ENCODE results near the gene SRD5A3. TPM values are rescaled to one million over a fixed set of nuclear protein-coding genes. Genes with fewer than 3 reads are reported as not detected.

SRD5A3 gene
- total RNA-seq: 10 to 100 TPM; 14.1 to 16.2 TPM
- long read RNA-seq, full-length matches to known transcripts: 21 of 27 reads
- long read RNA-seq, partial matches to known transcripts: 1 of 27 reads
- long read RNA-seq, other reads (novel, unspliced or antisense): 5 of 27 reads

DNA sequence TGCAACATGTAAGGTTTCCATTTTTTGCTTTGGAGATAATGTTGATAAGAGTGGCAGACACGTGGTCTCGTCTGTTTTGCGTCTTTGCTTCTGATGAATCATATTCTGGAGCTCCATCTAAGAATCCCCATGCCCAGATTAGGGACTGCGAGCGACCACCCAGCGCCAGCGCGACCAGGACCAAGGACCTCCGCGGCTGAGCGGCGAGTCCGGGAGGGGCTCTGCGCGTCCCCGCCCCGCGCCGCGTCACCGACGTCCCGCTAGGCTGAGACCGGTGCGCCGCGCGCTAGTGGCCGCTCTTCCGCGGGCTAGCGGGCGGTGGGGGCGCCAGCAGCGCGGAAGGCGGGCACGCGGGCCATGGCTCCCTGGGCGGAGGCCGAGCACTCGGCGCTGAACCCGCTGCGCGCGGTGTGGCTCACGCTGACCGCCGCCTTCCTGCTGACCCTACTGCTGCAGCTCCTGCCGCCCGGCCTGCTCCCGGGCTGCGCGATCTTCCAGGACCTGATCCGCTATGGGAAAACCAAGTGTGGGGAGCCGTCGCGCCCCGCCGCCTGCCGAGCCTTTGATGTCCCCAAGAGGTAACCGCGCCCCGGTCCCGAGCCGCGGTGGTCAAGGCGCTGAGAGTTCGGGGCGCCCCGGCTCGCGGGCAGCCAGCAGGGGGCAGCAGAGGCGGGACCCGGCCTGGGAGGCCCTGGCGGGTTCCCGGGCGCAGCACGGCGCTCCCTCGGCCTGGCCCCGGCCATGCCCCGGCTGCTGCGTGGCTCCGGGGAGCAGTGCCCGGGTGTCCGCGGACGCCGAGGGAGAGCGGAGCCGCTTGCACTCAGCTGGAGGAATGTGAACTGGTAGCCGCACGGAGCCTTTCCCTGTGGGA lies at the start of gene SRD5A3:
Gene SRD5A3 (plus strand): TSS at position 263 of the 871 bp plus-strand sequence. CDS start 95 bp downstream, at position 358.
- peak; percentile 74 to 90 for DNase-seq
- intact Hi-C loops (cut with DNase I, micrococcal nuclease): loop anchor here in 1 of 2 donors (5.0 to 10.0 kb wide), 2 partner anchors 201 to 519 kb away; partner anchors contain the start of gene CLOCK
- peak; percentile 95 for ATAC-seq

DNA sequence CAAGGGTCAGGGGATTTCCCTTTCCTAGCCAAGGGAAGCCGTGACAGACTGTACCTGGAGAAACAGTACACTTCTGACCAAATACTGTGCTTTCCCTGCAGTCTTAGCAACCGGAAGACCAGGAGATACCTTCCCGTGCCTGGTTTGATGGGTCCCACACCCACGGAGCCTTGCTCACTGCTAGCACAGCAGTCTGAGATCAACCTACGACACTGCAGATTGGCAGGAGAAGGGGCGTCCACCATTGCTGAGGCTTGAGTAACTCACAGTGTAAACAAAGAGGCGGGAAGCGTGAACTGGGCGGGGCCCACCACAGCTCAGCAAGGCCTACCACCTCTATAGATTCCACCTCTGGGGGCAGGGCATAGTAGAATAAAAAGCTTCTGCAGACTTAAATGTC lies 48.7 kb upstream of the SRD5A3 start:
- ATAC-seq (no peak), DNase-seq (peak in 1 of 2 donors; percentile 47)
- intact Hi-C loops (cut with DNase I, micrococcal nuclease): no loop called here

DNA sequence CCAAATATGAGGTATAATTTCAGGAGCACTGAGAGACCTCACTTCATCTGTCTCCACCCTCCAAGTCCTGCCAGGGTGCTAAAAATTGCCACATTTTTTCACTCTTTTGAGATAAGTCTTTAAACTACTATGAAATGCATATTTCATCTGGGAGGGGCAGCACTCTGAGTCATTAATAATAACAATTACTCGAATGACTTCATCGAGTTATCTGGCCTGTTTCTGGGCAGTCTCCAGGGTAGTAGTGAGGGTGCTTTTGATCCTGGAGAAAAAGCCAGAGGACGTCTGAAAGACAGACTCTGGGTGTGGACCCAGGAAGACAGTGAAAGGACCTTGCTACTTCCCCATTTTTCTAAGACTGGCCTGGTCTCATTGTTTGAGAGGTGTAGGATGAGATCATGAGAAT lies 42.3 kb upstream of the SRD5A3 start:
- no peak for DNase-seq
- intact Hi-C loops (cut with DNase I, micrococcal nuclease): no loop called here
- ATAC-seq: peak; percentile 22

DNA sequence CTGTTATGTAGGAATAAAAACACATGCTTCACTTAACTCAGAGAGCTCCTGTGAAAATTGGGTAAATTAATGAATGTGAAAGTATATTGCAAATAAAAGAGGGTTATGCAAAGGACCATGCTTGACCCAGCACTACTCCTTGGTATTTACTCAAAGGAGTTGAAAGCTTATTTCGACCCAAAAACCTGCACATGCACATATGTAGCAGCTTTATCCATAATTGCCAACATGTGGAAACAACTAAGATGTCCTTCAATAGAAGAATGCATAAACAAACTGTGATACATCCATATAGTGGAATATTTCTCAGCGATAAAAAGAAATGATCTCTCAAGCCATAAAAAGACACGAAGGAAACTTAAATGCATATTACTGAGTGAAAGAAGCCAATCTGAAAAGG lies 41.7 kb upstream of the SRD5A3 start:
- intact Hi-C loops (cut with DNase I, micrococcal nuclease): no loop called here
- ATAC-seq (no peak), DNase-seq (no peak)

DNA sequence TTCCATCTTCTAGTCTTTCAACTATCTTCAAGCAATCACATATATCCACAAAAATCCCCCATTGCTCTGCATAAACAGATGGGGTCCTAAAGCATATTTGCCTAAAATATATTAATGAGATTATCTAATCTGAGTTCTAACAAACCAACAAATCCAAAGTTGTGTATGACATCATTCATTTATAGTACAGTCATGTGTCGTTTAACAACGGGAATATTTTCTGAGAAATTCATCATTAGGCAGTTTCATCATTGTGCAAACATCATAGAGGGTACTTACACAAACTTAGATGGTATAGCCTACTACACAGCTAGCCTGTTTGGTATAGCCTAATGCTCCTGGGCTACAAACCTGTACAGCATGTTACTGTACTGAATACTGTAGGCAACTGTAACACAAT lies 38.0 kb upstream of the SRD5A3 start:
- DNase-seq (no peak), ATAC-seq (no peak)
- intact Hi-C loops (cut with DNase I, micrococcal nuclease): no loop called here

DNA sequence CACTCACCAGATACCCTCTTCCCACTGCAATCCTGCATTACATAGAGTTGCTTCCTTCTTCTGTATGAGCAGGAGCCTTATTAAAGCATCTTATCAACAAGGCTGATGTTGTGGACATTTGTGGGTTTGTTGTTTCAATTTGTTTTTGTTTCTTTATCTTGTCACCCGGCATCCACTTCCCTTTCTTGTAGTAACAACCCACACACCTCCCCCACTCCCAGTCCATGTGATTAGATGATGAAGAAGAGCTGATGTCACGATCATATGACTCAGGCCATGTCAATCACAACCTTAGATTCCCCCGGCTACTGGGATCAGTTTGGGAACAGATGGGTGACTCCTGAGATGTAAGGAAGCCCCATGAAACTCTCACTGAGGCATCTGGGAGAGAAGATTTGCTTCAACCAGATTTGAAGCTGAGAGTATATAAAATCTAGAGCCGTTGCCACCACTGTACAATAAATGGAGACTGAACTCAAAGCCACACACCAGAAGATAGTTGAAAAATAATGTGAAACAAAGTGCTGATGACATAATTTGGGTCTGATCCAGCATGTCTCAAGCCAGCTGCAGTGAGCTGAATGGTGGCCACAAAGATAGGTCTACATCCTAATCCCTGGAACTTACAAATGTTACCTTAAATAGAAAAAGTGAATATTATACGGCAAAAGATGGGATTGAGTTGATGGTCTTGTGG lies 34.1 kb upstream of the SRD5A3 start:
- intact Hi-C loops (cut with DNase I, micrococcal nuclease): loop anchor here in 1 of 2 donors (10.0 kb wide), 1 partner anchor 317 kb away; no protein-coding TSS in a partner anchor
- DNase-seq (no peak), ATAC-seq (no peak)

DNA sequence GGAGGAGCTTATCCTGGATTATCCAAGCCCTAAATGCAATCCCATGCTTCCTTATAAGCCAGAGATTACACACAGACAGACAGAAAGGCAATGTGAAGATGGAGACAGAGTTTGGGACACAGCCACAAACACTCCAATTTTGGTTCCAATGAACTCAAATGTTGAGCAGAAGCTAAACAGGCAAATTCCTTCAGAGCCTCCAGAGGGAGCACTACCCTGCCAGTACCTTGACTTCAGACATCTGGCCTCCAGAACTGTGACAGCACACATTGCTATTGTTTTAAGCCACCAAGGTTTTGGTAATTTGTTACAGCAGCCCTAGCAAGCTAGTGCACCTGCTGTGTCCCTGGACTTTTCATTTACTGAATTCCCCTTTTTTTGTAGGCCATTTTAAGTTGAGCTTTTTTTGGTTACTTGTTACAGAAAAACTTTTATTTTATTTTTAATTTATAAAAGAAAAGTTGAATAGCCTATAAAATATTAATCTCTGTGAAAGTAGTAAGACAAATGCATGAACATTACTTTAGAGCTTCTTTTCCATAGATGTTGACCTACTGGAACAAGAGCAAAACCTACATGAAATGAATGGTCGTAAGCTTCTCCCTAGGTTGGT lies 33.4 kb upstream of the SRD5A3 start:
- intact Hi-C loops (cut with DNase I, micrococcal nuclease): loop anchor here in 1 of 2 donors (10.0 kb wide), 1 partner anchor 318 kb away; no protein-coding TSS in a partner anchor
- peak; percentile 28 to 29 for DNase-seq
- peak; percentile 66 for ATAC-seq

DNA sequence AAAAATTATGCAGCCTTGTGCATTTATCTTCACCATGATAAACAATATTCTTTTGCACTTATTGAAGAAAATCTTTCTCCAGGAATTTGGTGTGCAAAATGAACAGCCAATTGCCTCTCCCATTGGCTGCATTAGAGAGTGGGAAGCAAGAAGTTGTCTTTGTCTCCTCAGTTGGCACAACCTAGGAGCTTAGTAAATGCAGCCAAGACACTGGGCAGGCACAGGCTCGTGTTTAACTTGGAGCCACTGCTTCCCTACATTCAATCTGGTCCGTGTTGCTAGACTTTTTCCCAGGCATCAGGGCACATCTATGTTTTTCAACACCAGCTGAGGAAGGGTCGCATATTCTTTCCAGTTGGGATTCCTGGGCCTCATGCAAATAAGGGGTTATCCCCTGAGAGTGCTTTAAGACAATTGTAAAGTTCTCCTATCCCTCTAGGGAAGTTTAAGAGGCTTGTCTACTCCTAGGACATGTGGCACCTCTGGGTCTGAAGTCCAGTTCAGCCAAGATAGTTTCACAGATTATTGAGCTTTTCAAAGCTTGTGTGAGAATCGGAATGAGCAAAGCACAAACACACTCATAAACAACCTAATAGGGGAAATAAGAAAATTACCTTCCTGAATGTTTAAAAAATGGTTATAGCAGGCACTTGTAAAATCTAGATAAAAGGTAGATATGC lies 31.8 kb upstream of the SRD5A3 start:
- DNase-seq (no peak), ATAC-seq (no peak)
- intact Hi-C loops (cut with DNase I, micrococcal nuclease): loop anchor here in 1 of 2 donors (10.0 kb wide), 1 partner anchor 319 kb away; no protein-coding TSS in a partner anchor

DNA sequence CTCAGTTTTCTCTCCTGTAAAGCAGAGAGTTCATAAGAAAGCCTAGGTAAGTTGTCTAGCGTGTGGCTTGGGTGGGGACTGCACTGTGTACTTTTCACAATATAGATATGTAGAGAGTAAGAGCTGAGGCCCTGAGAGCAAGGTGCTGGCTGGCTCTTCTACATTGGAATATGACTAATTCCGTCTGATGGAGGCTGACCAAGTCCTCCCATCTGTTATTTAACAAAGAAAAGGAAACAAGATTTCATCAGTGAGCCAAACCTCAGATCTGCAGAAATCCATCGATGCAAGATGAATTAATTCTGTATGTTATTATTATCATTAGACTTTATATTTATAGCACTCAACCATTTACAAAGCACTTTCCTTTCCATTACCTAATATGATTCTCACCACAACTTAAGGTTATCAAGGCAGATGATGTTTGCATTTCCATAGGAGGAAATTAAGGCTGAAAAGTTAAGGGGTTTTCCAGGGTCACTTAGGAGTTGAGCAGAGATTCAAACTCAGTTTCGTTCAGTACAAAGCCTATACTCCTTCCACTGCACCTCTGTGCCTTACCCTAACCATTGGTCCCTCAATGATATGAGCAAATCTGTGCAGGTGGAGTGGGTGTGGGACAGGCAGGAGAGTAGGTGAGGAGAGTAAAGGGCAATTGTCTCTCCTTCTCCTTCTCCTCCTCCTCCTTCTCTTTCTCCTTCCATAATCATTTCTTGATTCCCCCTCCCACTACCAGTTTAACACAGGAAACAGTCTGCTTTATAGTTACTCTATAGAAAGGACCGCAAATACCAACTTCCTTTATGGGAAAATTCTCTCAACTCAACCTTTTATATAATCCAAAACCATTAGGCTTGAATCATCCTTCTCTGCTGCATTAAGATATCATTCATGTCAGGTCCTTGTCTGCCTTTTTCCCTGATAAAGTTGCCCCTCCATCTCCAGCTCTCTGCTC lies 27.6 kb upstream of the SRD5A3 start:
- intact Hi-C loops (cut with DNase I, micrococcal nuclease): loop anchor here in 1 of 2 donors (10.0 kb wide), 1 partner anchor 324 kb away; no protein-coding TSS in a partner anchor
- DNase-seq (no peak), ATAC-seq (no peak)

DNA sequence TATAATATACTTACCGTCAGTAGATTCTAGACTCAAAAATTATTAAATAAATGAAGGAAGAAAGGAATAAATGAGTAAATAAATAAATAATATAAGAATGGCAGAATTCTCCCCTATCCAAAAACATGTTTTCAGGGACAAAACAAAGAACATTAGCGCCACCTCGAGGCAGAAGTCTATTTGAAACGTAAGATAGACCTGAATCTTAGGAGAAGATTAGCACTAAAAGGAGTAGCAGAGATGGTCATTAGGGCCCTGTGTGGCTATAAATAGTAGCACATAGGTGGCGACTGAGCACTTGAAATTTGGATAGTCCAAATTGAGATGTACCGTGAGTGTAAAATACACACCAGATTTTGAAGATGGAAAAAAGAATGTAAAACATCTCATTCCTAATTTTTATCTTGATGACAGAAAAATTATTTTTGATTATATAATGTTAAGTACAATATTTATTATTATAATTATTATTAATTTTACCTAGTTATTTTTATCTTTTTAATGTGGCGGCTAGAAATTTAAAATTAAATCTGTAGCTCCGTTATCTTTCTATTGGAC lies 24.3 kb upstream of the SRD5A3 start:
- ATAC-seq: peak; percentile 42
- DNase-seq: peak; percentile 46 to 82
- intact Hi-C loops (cut with DNase I, micrococcal nuclease): no loop called here

DNA sequence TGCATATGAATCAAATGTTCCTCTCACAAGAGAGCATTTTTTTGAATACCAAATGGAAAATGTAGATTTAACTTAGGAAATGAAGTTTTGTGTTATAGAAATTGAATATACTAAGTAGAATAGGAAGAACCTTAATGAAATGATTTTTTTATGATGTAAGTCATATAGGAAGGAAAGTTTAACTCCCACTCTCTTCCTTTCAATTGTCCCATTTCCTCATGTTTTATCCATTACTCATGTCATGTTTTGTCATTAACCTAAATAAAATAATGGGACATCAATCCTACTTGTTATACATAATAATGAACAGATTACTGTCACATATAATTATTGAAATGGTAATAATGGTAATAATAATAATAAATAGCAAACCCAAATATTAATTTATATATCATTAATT lies 22.7 kb upstream of the SRD5A3 start:
- DNase-seq: no peak
- intact Hi-C loops (cut with DNase I, micrococcal nuclease): no loop called here
- no peak for ATAC-seq

DNA sequence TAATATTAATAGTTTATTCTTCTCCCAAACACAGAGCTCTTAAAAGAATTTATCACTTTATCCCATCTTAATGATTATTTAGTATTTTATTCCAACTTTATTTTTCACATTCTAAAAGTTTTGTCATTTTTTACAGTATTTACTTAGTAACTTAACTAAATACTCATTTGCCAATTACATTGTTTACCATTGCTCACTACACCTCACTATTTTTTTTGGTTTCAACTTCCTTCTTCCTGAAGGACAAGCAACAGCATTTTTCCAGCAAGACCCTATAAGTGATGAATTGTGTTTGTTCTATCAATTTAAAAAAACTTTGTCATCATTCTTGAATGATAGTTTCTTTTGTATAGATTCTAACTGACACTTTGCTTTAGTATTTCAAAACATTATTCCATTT lies 19.4 kb upstream of the SRD5A3 start:
- intact Hi-C loops (cut with DNase I, micrococcal nuclease): no loop called here
- DNase-seq: no peak
- peak; percentile 65 for ATAC-seq

DNA sequence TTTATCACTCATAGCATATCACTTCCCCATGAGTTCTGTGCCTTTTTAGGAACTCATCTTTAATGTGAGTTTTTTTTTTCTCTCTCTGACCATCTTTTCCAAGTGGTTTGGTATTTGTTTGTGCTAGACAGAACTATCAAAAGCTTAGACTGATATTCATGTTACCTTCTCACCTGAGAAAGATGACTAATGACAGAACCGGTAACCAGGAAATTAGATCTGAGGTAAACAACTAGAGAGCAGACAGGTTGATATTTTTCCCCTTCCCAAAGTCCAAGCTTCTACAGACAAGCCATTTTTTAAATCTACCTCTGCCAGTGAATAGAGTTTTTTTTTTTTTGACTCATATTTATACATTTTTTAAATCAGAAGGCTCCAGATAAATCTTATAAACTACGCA lies 17.0 kb upstream of the SRD5A3 start:
- peak; percentile 37 for ATAC-seq
- no peak for DNase-seq
- intact Hi-C loops (cut with DNase I, micrococcal nuclease): no loop called here

DNA sequence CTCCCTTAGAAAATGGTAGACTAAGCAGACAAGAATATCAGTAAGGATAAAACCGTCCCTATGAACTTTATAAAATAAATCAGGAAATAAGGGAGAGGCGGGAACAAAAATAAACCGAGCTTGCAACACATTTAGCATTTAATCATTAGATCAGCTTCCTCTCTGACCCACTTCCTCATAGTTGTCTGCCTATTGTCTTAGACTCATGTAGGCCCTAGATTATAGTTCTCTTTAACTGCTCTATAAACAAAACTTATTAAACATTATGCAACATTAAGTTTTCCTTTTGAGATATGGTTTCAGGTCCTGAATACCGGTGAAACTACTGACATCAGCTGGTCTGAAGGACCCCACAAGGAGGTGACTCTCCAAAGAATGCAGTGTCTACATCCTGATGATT lies 15.8 kb upstream of the SRD5A3 start:
- intact Hi-C loops (cut with DNase I, micrococcal nuclease): no loop called here
- peak; percentile 92 for ATAC-seq

DNA sequence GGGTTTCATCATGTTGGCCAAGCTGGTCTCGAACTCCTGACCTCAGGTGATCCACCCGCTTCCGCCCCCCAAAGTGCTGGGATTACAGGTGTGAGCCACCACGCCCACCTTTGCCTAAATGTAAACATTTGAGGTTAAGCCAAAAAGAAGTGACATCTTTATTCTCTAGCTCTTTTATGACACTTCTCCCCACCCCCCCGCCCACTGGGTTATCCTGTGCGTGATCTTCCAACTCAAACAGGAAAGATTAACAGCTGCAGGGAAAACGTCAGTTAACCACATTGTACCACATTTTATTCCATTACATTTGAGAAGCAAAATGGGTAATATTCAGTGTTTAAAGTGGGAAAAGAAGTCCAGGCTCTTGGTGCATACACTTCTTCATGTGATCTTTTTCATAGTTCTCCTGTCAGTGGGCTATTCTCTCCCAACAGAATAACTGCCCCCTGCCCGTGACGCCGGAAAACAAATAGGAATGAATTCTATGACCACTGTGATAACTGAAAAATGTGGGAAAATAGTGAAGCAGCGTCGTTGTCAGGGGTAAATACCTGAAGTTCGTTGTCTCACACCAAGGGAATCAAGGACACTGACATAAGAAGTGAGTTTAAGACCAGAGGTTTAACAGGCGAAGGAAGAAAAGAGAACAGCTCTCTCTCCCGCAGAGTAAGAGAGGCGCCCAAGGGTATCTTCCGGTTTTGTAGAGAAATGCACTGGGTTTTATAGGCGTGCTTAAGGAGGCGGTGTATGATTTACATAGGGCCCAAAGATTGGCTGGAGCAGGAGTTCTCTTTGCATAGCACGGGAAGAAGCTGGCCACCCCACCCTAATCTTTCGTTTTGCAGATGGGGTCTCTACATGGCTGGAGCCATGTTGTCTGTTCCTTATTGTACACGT lies 9.7 kb upstream of the SRD5A3 start:
- ATAC-seq (no peak), DNase-seq (peak in 1 of 2 donors; percentile 15)
- intact Hi-C loops (cut with DNase I, micrococcal nuclease): no loop called here

More for the DNA sequence above, 15.8 kb upstream of the SRD5A3 start:
- DNase-seq: no peak

DNA sequence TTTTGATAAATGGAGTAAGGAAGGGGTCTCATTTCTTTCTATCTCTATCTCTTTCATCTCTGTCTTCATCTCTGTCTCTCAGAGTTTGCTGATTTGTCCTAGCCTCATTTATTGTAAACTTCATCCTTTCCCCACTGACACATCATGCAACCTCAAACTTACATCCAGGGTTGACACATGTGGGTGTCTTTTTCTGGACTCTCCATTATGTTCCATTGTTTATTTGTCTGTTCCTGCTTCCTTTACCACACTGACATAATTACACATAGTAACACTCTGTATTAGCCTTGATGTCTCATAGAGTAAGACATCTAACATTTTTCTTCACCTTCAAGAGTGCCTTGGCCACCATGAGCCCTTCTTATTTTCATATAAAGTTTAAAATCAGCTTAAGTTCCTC lies 8.1 kb upstream of the SRD5A3 start:
- DNase-seq: no peak
- intact Hi-C loops (cut with DNase I, micrococcal nuclease): no loop called here
- ATAC-seq: no peak

All from left colon (tissue), 2 donors.